HG03460 (cell line): ENCODE data around the gene HCCS.
"Not testable (repeated sequence)": the region's sequence is repeated elsewhere in the genome, so short reads cannot be mapped to it uniquely, and the experiment has no call there.

Experiments used
- ATAC-seq: cut with Tn5 transposase; IDR thresholded peaks from one replicate; pipeline ENCODE4 v1.9.1; 2021; ENCODE audit not compliant: unreplicated experiment

Gene HCCS

DNA sequence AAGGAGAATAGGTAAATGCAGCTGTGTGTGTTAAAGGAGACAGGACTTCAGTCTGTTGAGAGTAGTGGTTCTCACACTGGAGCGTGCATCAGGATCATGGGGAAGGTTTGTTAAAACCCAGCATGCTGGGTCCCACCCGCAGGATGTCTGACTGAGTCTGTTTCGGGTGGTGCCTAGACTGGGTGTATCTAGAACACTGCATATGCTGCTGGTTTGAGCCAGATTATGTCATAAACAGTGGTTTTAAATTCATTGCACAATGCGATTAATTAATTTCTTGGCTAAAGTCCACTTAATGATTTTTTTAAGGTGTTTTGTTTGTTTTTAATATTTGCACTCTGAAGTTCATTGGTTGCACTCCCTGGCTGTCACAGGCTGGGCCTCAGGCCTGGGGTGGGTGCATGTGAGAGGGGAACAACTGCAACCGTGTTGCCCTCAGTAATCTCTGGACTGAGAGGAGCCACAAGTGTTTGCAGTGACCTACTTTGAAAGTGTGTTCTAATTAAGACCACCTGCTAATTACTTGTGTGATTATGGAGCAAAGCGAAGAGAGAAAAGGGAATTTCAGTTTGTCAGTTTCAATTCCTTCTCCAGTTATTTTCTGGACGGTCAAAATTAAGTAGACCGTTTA is 8.3 kb downstream of the HCCS start:
- ATAC-seq = no peak

DNA sequence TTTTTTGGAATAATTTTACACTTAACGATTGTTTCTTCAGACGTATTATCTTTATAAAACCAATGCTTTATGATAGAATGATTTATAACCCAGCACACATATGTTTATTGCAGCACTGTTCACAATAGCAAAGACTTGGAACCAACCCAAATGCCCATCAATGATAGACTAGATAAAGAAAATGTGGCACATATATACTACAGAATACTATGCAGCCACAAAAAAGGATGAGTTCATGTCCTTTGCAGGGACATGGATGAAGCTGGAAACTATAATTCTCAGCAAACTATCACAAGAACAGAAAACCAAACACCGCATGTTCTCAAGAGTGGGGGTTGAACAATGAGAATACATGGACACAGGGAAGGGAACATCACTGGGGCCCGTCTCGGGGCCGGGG is 12.0 kb downstream of the HCCS start:
- not testable (repeated sequence) for ATAC-seq

DNA sequence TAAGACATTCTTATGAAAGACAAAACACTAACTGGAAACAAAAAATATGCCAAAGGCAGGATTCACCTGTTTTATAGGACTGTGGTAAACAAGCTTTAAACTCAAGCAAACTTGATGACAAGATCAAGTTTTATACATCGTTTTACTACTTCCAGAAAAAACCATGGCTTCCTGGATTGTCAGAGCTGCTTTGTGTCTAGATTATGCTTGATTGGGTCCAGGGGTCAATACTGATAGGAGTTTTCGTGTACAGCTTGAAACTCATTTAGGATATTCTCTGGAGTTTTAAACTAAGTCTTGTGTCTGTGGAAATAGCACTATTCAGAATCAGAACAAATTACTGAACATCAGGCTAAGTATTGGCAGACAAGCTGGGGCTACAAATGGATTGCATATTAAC is 13.0 kb downstream of the HCCS start:
- ATAC-seq = no peak

DNA sequence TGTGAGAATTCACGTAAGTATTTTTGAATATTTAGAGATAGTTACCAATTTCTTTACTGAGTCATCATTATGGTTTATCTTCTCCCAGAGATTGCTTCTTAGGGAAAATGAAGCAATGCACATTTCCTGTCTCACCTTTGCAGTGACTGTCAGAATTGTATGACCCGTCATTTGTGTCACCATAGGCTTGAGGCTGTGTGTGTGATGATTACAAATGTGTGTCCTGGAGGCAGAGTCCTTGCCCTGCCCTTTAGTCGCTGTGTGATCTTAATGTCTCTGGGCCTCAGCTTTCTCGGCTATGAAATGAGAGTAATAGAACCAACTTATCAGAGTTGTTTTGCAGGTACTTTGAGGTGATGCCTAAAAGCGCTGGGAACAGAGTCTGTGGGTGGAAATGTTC is 13.9 kb downstream of the HCCS start:
- no peak for ATAC-seq

DNA sequence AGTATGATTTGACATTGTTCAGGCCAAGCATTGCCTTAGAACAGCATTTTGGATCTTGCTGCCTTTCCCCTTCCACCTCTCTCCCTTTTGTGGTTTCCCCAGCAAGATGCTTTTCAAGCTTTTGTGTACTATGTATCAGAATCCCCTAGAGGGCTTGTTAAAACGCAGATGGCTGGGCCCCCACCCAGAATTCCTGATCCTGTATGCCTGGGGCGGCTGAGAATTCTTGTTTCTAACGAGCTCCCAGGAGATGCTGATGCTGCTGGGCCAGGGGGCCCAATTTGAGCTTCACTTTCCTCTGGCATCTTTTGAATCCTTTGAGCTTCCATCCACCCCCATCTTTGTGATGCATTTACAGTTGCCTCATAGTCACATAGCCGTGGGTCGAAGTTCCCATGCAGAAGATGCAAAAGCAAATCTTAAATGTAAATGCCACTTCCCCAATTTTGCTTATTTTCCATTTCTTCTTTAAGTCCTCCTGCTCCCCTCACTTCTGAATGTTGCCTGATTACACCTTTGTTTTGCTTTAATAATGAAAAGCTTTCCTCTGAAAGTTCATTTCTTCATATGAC is 18.5 kb downstream of the HCCS start:
- no peak for ATAC-seq

DNA sequence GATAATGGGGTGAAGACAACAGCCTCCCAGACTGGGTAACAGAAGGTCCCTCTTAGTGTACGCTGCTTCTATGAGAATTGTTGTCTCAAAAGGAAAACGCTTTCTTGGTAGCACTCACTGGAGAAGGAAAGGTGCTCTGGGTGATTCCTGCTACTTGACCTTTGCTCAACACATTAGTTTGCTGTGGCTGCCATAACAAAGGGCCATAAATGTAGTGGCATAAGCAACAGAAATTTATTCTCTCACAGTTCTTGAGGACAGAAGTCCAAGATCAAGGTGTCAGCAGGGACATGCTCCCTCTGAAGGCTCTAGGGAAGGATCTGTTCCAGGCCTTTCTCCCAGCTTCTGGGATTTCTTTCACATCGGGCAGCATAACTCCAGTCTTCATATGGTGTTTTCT is 19.0 kb downstream of the HCCS start:
- ATAC-seq = no peak

DNA sequence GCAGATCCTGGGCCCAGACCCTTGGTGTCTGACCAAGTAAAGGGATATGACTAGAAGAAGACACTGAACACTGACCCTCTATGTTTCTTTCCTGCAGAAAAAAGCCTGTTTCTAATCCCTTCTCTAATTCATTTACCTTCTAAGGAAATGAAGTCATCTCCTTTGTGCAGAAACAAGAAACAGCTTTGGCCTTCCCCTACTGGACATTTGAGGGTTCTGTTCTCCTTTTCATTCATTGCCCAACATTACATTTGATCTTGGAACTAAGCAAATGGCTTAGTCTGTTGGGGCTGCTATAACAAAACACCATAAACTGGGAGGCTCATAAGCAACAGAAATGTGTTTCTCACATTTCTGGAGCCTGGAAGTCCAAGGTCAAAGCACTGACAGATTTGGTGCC is 20.0 kb downstream of the HCCS start:
- no peak for ATAC-seq

DNA sequence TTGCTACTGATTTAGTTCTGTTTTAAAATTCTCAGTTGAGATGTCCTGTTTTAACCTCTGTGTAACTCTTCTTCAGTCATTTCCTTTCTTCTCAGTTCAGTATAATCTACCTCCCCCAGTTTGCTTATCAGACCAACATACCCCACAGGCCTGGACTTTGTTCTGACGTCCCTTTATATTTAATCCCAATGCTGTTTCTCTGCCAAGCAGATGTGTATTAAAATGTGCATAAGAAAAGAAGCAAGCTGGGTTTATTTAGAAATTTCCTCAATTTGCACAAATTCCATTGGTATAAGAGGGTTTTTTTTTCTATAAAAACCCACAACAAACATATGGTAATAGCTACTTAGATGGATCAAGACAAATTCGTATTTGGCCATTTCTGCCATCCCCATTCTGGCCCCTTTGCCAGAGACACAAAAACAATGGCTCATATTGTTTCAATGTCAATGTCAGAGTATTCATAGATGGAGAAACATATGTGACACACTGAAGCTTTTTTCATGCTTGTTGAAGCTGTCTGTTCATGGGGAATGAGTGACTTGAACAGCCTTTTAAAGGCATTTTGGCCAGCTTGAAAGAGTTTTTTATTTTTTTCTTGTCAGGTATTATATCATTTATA is 24.5 kb downstream of the HCCS start:
- no peak for ATAC-seq

DNA sequence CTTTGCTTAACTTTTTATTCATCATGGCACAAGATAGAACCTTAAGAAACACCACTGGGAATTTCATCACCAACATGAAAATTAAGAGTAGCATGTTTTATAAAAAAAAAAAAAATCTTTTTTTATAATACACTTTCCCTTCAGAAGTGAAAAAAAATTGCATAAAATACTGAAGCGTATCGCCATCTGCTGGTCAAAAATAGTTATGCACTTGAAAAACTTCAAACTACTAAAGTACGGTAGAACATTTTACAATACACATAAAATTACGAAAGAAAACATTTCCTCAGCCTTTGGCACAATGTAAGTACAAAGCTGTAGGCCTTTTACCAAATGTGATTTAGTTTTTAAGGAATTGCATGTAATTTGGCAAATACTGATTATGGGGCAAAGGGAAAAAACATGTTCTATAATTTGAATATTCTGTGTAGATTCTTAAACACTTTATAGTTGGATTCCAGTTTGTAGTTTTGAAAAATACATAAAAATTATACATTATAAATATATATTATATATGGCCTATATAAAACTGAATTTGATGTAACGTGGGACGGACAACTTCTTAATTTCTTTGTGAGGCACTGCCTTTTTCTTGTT is 26.5 kb downstream of the HCCS start:
- ATAC-seq = no peak

DNA sequence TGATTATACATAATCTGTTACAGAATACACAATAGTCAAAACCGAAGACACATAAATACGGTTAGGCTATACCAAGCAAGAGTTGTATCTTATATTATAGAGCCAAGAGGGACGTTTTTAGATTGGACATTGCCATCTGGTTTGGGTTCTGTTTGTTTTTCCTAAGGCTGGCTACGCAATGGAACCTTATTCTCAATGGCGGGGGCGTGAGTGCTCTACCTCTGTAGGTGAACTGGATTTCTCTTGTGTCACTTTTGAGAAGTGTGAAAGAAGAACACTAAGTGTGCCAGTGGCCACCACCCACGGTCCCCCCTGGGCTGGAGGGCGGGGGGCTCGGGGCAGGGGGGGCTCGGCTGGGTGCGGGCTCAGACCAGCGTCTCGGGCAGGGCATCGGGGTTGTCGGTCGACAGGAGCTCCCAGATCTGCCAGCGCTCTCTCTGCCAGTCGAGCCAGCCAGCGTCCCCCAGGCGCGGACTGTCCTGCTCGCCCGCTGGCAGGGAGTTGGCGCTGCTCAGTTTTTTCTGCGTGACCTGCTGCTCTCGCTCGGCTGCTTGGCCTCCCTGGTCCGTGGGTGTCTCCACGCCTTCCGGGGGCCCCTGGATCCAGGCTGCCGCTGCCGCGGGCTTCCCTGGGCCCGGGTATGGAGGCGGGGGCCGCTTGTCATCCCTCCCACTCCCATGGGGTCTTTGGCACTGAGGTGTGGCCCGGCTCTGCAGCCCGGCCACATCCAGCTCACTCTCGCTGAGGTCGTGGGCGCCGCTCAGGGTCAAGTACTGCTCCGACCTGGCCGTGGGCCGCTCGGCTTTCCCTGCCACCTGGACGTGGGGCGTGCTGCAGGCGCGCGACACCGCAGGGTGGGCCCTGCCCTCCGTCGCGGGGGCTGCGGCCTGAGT is 27.6 kb downstream of the HCCS start:
- ATAC-seq = no peak

DNA sequence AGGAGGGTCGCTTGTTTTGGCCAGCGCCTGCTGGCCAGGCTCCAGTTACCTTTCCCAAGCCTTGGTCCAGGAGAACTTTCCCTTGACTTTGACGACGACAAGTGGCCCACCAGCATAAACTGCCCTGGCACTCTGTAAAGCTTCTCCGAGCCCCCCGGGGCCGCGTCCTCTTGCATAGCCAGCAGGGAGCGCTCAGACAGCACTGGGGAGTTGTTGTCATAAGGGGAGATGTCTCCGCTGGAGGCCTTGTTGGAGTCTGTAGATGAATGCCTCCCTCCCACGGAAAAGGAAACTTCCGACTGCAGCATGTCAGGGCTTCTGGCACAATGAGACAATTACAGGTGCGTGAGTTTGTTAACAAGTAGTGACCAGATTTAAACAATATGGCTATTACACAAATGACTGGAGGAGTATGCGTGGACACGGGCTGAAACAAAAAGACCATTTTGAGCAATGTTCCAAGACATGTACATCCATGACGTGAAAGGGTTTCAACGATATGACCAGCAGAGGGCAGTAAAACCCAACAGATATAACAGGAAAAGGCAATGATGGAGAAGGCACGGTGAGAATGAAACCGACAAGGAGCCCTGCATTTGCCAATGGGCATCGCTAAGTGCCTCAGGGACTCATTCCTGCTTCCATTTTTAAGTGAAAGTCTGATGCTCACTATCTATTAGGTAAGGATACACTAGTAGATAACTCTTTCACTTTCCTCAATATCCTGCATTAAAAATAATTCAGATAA is 33.0 kb downstream of the HCCS start:
- ATAC-seq = no peak

DNA sequence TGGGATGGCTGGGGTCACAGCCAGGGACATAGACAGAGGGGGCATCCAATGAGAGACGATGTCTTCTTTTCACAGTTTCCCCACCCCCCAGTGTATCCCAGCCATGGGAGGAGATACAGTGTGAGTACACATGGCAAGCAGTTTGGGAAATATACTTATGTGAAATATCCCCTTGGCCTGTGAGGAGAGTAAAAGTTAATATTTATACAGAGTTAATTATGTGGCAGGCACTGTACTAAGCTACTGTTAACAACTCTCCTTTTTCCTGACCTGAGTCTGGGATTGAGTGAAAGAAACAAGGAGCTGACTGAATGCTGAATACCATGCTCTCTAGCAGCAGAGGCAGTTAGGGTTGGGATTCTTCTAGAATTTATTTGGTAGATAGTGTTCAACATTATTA is 35.3 kb downstream of the HCCS start:
- ATAC-seq = no peak

DNA sequence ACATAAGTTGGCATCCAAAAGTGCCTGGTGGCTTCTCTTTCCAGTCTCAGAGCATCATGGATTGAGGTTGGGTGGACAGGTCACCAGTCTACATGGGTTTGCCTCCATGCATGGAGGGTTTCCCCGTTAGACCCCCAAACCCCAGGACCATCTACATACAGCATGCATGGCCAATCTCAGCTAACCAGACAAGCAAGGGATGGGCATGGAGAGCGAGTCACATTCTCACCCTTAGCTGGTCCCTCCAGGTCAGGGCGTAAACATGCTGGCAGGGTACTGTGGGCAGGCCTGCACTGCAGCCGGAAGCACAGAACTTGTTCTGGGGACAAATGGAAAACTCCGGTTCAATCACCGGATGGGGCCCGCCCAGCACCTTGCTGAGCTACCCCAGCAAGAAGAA is 37.3 kb downstream of the HCCS start:
- no peak for ATAC-seq

DNA sequence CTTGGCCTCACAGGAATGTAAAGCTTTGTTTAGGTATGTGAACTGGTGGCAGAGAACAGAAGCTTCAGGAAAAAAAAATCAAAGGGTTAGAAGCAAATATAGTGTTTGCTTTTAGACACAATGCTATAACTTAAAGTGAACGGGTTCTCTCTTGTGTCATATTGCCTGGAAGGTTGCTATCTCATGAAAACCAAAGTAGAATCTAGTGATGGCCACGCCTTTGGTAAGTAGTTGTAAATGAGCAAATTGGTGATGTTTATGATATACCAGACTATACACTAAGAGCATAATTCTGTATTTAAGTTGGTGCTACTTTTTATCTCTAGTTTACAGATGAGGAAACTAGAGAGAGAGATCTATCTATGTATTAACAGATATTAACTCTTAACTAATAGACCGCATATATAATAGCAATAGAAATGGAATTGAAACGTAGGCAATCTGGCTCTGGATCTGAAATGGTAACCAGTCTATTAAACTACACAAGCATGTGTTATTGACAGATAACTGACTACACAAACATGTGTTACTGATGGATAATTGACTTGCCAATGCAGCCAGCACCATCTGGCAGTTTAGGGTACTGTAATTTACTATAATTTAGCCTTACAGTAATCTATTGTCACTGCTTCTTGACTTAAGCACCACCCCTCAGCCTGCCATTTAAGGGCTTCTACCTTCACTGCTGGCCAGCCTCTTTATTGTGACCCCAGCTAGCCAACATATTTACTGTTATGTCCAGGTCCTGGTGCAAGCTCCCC is 40.8 kb downstream of the HCCS start:
- no peak for ATAC-seq

DNA sequence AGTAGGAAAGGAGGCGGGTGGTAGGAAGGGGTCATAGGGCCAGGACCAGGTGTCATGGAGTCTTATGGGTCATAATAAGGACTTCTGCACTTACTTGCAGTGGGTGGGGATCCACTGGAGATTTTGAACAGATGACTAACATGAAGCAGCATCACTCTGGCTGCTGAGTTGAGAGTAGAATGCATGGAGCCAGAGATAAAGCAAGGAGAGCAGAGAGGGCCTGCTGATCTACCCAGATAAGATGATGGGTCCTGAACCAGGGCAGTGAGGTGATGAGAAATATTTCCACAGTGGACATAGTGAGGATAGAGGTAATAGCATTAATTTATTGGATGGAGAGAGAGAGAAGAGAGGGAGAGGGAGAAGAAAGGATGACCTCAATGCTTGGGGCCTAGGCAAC is 48.0 kb downstream of the HCCS start:
- ATAC-seq = no peak

DNA sequence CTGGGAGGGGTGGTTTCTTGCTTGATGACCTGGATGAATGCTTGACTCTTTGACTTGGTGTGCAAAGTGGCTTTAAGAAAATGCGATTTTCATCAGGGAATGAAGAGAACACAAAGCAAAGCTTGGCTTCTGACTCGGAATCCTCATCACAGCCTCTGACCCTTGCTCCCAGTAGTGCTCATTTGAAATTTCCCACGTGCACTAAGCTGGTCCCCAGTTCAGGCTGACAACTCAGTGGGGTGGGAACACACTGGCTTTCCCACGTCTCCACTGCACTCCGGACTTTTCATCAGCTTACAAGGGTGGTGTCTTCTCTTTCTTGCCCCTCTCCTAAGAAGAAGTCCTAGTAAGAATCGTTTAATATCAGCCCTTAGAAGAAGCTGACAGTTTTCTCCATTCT is 53.3 kb downstream of the HCCS start:
- ATAC-seq = no peak

DNA sequence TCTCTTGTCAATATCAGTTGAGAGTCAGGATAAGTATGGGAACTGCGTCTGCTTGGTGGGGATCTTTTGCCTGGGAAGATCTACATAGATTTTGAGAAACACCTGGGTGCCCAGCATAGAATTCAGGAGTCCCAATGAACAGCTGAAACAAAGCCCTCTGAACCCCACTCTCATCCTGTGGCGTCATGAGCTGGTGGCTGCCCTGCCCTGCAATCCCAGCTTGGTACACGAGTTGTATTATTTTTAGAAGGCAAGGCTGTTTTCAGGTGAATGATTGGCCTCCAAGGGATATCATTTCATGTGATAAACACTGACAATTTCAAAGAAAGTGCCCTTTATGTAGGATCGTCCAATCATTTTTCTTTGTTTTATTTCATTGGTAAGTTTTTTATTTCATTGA is 60.8 kb downstream of the HCCS start:
- no peak for ATAC-seq

DNA sequence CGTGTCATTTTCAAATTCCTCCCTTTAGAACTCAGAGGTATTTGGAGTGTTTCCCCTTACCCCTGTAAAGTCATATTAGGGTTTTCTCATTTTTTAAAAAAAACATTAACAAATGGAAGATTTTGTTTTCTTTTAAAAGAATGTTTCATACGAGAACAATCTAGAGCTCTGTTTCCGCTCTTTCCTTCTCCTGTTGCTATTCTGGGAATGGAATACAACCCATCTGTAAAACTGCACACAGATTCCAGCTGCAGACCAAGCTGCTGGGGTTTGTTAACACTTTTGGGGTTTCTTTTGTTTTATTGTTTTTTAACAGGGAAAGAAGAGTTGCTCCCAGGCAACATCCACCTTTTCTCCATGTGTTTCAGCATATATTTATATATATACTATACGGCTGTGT is 61.3 kb downstream of the HCCS start:
- ATAC-seq = no peak
